NCI-H2196 treated with DMSO at 0.1 percent for 48 hours (cell line): ENCODE measurements around the gene DENND2D.

Source experiments
- DNase-seq: peaks from one replicate; lab custom pipeline; 2025; ENCODE audit not compliant: unreplicated experiment; lab: John Stamatoyannopoulos, UW

Gene DENND2D

GRCh38 chr1:111179968-111180533, 20.4 kb downstream of the DENND2D start:
- peak; percentile 31 for DNase-seq

- DNase-seq, result no peak
These were observed 23.8 kb downstream of the DENND2D start for GRCh38 chr1:111176678-111177077.

- DNase-seq, result no peak
These were observed 25.1 kb downstream of the DENND2D start for GRCh38 chr1:111175349-111175748.

GRCh38 chr1:111174070-111174469, 26.4 kb downstream of the DENND2D start:
- no peak for DNase-seq

DNA sequence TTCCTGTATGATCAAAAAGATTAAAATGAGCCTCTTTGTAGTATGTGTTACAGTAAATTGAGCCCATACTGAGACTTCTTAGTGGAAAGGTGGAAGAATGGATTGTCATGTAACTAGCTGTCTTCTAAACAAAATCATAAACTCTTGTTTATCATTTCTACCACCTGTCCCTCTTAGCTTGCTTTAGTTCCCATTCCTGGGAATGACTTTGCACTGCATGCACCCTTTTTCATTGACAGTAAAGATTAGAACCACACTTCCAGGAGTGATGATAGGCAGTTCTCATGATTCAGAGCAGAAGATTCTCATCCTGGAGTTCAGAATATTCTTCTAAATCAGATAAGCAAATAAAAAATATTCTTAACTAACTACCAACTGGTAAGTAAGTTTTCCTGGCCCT, 28.0 kb downstream of the DENND2D start:
- no peak for DNase-seq

DNA sequence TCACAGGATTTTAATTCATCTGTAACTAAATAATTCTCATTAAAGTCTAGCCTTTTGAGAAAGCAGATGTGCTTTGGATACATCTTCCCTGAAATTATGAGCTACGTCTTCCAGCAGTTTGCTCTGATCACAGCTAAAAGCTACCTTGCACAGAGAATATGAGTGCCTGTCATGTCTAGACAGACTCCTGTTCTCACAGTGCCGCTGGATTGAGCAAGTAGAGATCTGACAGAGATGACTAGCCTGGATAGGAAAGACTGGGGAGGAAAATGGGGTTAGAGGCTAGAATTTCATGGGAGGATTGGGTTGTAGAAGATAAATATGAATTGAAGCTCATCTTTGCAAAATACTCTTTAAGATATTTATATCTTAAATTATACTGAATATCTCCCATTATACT, 36.3 kb downstream of the DENND2D start:
- DNase-seq, result no peak

DNA sequence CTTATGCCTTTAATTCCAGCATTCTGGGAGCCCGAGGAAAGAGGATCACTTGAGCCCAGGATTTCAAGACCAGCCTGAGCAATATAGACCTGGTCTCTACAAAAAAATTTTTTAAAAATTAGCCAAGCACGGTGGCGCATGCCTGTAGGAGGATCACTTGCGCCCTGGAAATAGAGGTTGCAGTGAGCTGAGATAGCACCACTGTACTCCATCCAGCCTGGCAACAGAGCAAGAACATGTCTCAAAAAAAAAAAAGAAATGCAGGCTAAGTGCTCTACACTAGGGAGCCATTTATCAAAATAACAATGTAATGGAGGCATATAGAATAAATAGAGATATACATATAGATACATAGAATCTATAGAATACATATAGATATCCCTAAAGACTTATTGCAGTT, 37.1 kb downstream of the DENND2D start:
- no peak for DNase-seq

GRCh38 chr1:111162488-111162880, 38.0 kb downstream of the DENND2D start:
- no peak for DNase-seq

GRCh38 chr1:111161843-111162487, 38.5 kb downstream of the DENND2D start:
- no peak for DNase-seq

GRCh38 chr1:111157431-111157830, 43.0 kb downstream of the DENND2D start:
- DNase-seq, result no peak

GRCh38 chr1:111154021-111154999, 46.1 kb downstream of the DENND2D start:
- no peak for DNase-seq

DNA sequence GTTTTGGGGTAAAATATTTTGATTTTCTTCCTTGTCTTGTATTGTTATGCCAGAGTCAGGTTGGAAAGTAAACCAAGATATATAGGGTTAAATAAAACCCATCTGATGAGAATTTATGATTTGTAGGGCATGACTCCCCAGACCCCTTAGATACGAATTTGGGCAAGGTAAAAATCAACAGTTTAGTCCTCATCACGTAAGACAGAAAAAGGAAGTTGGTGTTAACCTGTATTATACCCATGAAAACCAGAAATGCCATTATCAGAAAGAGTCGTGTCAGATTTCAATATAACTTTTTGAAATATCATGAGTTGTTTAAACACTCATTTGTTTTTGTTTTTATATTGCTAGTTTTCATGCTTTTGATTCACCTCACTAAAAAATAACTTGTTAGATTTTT, 48.6 kb downstream of the DENND2D start:
- DNase-seq, result no peak

DNA sequence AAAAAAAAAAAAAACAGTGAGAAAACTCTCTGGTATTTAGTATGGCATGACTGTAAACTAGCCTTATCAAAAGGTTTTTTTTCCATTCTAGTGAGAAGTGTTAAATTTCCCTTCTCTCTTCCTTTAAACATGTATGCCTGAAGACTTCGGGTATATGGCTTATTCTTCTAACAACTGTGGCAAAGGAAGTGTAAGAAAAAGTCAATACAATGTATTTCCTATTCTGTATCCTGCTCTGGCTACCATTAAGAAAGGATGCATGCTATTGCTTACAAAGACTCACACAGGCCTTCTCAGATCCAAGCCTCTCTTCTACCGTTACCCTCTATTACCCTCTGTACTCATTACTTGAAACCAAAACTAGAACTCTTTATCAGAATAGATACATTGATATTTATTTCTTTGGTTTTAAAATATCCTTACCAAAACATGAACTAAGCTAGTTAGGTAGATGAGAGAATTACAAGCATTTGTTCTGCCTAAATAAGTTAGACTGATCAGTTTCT, 52.0 kb downstream of the DENND2D start:
- DNase-seq, result no peak

- DNase-seq, result no peak
These were observed 52.5 kb downstream of the DENND2D start for GRCh38 chr1:111147948-111148347.

DNA sequence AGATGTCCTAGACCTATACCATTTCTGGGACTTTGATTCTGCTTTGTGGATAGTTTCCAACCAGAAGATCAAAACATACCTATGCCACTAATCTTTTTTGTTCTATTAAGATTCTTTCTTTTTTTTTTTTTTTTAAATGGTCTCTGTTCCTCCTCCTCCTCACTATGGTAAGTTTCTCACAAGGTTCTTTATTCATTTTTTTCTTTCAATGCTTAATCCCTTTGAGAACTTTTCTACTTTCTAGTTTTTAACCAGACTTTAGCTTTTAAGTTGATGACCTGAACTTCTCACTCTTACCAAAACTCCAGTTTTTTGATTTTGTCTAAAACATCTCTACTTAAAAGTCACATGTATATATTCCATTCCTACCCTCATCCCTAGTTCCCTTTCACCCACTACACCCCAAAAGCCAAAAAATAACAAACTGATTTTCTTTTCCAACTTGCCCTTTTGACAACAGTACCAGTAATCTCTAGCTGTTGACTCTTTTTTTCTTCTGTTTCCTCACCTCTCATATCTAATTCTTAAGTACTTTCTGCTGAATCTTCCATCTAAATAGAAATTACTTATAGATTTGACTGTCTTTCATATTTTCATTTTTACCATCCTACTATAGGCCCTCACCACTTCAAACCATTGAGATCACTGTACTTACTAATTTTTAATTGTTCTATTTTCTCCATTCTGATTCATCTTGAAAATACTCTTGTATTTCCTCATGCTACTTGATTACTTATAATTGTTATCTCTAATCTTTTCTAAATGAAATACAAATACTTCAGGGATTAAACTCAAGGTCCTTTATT, 54.3 kb downstream of the DENND2D start:
- DNase-seq, result no peak

DNA sequence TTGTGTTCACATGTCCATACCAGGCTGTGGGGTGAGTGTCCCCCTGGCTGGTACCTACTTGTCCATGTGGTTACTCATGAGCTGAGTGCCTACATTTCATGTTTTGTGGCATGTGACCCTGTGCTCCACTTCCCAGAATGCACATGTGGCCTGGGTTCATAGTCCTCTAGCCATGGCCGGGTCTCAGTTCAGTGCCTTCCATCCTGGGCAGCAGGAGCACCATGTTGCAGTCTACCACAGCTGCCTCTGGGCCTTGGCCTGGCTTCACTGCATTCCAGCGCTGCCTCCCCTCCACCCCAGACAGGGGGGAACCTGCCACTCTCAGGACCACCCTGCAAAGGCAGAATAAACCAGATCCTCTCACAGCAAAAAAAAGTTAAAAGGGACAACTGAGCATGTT, 54.9 kb downstream of the DENND2D start:
- no peak for DNase-seq

- DNase-seq, result no peak
These were observed 58.0 kb downstream of the DENND2D start for GRCh38 chr1:111142356-111142975.

DNA sequence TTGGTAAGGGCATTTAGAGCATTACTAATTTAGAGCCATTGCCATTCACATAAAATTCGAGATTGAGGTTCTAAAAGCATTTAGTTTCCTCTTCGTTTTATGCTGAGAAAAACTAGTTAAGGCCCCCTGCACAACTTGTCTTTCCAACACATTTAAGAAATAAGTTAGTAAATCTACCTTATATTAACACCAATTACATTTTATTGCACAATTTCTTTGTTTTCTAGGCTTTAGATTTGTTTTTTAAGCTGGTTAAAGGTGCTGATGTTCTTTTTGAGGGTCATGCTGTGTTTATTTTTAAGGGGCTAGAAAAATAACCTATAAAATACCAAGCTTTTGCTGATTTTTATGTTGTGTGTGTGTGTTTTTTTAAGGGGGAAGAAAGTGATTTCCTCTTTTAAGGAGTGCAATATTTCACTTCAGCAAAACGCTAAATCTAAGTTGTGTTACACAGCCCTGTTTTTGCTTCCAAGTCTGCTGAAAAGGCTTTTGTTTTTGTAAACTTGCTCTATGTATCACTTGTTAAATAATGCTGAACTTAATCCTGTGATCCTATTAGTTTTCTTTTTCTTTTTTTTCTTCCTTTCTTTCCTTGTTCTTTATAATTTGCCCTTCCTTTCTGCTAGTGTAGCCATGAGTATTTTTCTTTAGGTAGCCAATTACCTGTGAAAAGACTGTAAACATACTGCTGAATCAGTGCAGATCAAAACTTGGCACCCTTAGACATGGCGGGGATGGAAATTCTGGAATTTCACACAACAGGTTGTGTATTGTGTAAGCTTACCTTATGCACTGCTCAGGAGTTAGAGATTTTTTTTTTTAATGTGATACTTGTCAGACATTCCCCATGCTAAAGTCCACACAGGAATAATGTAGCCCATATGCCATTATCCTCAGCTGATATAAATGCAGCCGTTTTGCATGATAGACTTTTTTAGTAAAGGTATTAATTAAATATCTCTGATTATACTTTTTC, 58.9 kb downstream of the DENND2D start:
- DNase-seq, result no peak

DNA sequence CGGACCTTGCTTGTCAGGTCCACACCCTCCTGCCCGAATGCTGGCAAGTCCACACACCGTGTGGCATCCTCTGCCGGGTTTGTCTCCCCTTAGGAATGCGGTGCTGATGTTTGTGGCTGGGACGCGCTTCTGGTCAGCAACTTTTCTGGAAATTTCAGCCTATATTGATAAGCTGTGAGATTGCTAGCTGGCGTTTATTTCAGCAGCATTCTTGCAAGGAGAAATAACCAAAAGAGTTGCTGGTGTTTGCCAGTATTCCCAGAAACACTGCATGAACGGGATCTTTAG, 59.8 kb downstream of the DENND2D start:
- no peak for DNase-seq
